Stimulated activated naive CD4-positive, alpha-beta T cell (primary cell): ENCODE data around the gene RNFT1.
A peak's percentile ranks its signal among the peaks of the same experiment; 100 is the strongest.
"Not testable (repeated sequence)": the region's sequence is repeated elsewhere in the genome, so short reads cannot be mapped to it uniquely, and the experiment has no call there.

Experiments
- DNase-seq, 6 experiments: peaks; one replicate each; lab custom pipeline; 2025; lab: John Stamatoyannopoulos, UW

Gene RNFT1

GRCh38 chr17:59964482-59965328 is at the start of gene RNFT1:
Gene RNFT1, minus strand, starts transcription at chr17:59964740. Its CDS starts 77 bp downstream, at chr17:59964663.
- DNase-seq: peak; percentile 77 to 89 (median 83)

DNA sequence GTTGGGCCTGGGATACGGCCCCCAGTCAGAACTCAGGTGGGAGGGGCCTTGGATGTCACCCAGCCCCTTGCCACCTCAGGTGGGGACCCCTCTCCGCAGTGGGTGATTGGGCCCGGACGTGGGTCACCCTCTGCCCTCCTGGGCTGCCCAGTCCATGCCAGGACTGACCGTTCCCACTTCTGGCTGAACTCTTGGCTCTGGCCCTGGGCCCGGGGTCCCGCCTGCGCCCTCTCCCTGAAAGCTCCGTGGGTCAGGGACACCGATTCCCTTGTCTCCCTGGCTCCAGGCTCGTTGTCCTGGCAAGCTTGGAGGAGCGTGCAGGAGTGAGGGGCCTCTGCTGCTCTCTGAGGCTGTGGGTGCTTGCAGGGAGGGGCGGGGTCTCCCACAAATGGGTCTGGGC is 44.8 kb upstream of the RNFT1 start:
- DNase-seq: not testable (repeated sequence)

DNA sequence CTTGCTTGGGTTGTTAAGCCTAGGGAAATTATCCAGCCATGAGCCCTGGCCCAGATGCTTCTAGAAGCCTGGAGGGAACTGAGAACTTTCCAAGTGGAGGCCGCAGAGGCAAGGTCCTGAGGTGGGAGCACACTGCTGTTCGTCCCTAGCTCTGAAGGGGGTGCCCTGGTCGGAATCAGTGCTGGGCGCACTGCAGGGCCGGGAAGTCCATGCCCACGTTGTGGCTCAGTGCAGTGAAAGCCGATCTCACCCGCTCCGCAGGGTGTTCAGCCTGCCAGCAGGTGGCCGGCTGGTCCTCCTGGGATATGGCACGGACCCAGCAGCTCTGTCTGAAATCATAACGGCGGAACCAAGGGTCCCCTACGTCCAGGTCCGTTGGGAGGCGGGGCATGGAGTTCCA is 43.8 kb upstream of the RNFT1 start:
- not testable (repeated sequence) for DNase-seq

DNA sequence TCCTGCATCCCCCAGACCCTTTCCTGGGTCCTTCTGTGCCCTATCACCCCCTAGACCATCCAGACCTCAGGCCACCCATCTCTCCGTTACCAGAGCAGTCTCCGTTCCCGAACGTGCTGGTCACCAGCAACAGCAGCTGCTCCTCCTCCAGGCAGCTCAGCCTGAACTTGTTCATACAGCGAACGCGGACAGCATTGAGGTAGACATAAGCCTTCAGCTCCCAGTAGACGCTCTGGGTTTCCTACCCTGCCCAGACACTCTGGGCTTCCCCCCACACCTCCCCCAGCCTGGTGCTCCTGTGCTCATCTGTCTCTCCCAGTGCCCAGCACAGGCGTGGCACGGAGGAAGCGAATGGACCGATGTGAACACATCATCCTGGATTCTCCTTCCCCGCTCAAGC is 41.6 kb upstream of the RNFT1 start:
- no peak for DNase-seq

- not testable (repeated sequence) for DNase-seq
Measured at GRCh38 chr17:60004561-60004960, 40.0 kb upstream of the RNFT1 start.

GRCh38 chr17:60002405-60002804 is 37.9 kb upstream of the RNFT1 start:
- DNase-seq: not testable (repeated sequence)

GRCh38 chr17:59996608-59997007 is 32.1 kb upstream of the RNFT1 start:
- not testable (repeated sequence) for DNase-seq

GRCh38 chr17:59975166-59975565 is 10.6 kb upstream of the RNFT1 start:
- DNase-seq: not testable (repeated sequence)

DNA sequence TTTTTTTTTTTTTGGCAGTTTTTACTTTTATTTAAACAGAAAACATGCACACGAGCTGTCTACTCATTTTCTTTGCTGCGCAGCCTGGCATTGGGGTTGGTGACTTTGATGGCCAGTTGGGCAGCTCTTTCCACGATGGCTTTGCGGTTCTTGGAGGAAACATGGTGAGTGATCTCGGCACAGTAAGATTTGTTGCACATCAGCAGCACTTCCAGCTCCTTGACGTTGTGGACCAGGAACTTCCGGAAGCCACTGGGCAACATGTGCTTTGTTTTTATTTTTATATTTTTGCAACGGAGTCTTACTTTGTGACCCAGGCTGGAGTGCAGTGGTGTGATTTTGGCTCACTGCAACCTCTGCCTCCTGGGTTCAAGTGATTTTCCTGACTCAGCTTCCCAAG is 8.9 kb upstream of the RNFT1 start:
- not testable (repeated sequence) for DNase-seq

DNA sequence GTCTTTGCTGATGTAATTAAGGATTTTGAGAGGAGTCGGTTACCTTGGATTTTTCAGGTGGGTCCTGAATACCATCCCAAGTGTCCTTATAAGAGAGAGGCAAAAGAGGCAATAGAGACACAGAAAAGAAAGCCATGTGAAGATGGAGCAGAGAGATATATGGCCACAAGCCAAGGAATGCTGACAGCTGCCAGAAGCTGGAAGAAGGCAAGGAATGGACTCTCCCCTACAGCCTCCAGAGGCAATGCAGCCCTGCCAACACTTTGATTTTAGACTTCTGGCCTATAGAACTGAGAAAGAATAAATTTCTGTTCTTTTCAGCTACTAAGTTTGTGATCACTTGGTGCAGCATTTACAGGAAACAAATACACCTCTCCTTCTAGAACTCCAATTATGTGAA is 8.2 kb upstream of the RNFT1 start:
- no peak for DNase-seq

DNA sequence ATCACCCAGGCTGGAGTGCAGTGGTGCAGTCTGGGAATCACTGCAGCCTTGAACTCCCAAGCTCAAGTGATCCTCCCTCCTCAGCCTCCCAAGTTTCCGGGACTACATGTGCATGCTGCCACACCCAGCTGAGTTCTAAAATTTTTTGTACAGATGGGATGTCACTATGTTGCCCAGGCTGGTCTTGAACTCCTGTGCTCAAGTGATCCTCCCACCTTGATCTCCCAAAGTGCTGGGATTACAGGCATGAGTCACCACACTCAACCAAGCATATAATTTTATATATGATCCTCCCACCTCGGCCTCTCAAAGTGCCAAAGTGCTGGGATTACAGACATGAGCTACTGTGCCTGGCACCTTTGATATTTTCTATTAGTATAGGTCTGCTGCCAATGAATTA is 7.2 kb upstream of the RNFT1 start:
- not testable (repeated sequence) for DNase-seq

DNA sequence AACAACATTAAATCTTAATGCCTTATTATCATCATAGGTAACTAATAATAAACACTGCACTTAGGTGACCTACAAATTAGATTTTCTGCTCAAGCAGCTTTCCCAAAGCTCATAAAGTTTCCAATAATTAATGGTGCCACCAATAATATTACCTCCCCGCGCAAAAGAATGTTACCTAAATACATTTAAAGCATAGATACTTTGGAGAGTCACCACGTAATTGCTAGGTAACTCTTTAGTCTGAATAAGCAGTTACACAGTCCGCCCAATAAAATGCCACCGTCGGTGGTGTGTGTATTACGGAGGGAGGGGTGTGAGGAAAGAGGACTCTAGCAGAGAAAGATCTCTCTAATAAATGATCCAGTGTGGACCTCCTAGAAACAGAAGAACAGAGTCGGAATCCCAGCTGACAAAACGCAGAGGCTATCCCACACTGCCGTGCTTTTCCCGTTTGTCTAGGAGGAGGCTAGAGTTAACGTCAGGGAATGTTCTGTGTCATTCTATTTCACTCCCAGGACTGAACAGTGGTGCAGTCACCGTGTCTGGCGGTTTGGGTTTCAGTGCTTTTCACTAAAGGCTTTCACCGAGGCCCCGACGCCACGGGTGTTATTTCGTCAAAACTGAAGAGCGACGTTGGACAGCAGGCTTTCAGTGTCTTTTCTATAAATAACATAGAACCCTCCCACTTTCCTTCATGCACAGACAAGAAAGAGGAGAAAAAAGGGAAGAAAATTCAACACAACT is 630 bp downstream of the RNFT1 start:
- peak in 5 of 6 experiments; percentile 19 to 69 (median 54) for DNase-seq

- DNase-seq: no peak
Measured at GRCh38 chr17:59962739-59963318, 1.7 kb downstream of the RNFT1 start.

DNA sequence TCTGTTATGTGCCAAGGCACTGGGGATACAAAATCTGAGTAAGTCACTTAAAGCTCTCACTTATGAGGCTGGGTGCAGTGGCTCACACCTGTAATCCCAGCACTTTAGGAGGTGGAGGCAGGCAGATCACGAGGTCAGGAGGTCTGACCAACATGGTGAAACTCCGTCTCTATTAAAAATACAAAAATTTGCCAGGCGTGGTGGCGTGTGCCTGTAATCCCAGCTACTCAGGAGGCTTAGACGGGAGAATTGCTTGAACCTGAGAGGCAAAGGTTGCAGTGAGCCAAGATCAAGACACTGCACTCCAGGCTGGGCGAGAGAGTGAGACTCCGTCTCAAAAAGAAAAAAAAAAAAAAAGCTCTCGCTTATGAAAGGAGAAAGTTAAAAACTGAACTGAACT is 5.0 kb downstream of the RNFT1 start:
- DNase-seq: not testable (repeated sequence)

GRCh38 chr17:59954856-59955255 is 9.7 kb downstream of the RNFT1 start:
- DNase-seq: no peak

- DNase-seq: no peak
Measured at GRCh38 chr17:59950049-59950448, 14.5 kb downstream of the RNFT1 start.

GRCh38 chr17:59947310-59947709 is 17.2 kb downstream of the RNFT1 start:
- DNase-seq: not testable (repeated sequence)

DNA sequence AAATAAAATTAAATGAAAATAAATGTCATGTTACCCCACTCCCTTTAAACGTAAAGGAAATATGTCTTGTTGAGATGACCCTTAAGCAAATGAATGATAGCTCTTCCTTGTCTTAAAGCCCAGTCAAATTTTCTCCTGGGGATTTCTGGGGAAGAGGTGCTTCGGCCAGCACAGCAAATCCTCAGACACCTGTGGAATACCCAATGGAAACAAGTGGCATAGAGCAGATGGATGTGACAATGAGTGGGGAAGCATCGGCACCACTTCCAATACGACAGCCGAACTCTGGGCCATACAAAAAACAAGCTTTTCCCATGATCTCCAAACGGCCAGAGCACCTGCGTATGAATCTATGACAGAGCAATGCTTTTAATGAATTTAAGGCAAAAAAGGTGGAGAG is 18.1 kb downstream of the RNFT1 start:
- DNase-seq: not testable (repeated sequence)

GRCh38 chr17:59941131-59941530 is 23.4 kb downstream of the RNFT1 start:
- DNase-seq: no peak

DNA sequence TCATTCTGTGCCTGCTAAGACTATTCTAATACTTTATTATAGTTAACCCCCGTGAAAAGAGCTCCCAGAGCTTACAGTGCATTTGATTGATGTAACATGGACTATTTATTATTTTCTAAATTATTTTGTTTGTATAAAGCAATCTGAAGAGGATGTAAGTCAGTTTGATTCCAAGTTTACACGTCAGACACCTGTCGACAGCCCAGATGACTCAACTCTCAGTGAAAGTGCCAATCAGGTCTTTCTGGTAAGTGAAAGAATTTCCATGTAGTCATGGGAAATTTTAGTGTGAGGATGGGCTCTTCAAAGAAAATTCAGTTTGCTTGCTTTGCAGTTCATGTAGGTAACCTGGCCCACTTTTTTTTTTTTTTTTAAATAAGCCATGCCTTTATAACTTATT is 23.8 kb downstream of the RNFT1 start:
- not testable (repeated sequence) for DNase-seq

DNA sequence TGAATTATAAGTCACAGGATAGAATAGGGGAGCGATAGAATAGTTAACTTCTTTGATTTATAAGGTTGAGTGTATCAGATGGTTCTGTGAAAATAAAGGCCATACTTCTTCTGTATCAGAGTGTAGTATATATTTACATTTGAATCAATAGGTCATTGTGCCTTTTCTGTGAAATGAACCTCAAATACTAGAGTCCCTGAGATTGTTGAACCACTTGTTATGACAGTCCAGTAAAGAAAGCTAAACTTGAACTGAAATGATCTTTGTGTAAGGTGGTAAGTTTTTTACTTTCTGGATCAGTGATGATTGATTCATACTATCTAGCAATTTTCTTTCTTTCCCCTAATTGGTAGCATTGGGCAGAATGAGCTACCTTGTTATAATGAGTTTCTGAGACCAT is 31.2 kb downstream of the RNFT1 start:
- not testable (repeated sequence) for DNase-seq

DNA sequence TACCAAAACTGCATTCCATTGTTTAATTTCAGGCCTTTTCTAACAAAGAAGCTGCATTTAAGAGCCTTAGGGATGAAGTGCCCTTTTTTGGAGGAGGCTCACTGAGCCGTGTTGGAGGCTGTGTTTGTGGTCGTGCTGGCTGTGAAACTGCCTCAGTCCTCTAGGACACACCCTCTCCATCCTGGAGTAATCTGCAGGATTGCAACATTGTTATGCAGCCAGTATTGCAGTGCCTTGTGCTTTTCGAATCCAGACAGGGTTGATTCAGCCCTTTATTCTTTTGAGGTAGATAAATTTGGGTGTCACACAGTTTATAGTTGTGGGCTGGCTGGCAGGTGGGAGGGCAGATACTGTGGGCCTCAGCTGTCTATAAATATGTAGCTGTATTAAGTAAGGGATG is 33.8 kb downstream of the RNFT1 start:
- DNase-seq: not testable (repeated sequence)

- DNase-seq: not testable (repeated sequence)
Measured at GRCh38 chr17:59930121-59930520, 34.4 kb downstream of the RNFT1 start.
